Measurements from ENCODE around the gene GALNTL6. TPM values are rescaled to one million over a fixed set of nuclear protein-coding genes. Genes with fewer than 3 reads are reported as not detected.

The GALNTL6 gene
- total RNA-seq, 2 experiments from 2014 or later, result not detected

- H3K4me3 Mint-ChIP-seq, result no peak overlapping the region
- H3K36me3 Mint-ChIP-seq (ENCODE audit: low read depth), result no peaks in the 10 kb centered on the region
- no peak for DNase-seq
- H3K9me3 Mint-ChIP-seq, result peaks cover 1% of the 10 kb centered on the region
- intact Hi-C loops (cut with micrococcal nuclease), result no loop called here
- no peak overlapping the region for H3K27ac Mint-ChIP-seq
- H3K27me3 Mint-ChIP-seq (ENCODE audit: low read depth), result no peaks in the 10 kb centered on the region
- CTCF ChIA-PET, result no interaction called here
- no peaks in the 10 kb centered on the region for H3K4me1 Mint-ChIP-seq (ENCODE audit: low read depth)
Measured at GRCh38 chr4:171978216-171978615, 165.0 kb downstream of the GALNTL6 start.

GRCh38 chr4:171979461-171979860 lies 166.3 kb downstream of the GALNTL6 start:
- H3K9me3 Mint-ChIP-seq, result no peaks in the 10 kb centered on the region
- CTCF ChIA-PET, result no interaction called here
- no peak overlapping the region for H3K4me3 Mint-ChIP-seq
- DNase-seq, result no peak
- H3K27me3 Mint-ChIP-seq (ENCODE audit: low read depth), result no peaks in the 10 kb centered on the region
- intact Hi-C loops (cut with micrococcal nuclease), result no loop called here
- H3K27ac Mint-ChIP-seq, result no peak overlapping the region
- H3K36me3 Mint-ChIP-seq (ENCODE audit: low read depth), result no peaks in the 10 kb centered on the region
- no peaks in the 10 kb centered on the region for H3K4me1 Mint-ChIP-seq (ENCODE audit: low read depth)

- H3K4me3 Mint-ChIP-seq, result no peak overlapping the region
- CTCF ChIA-PET, result interaction anchor here (0.7 kb wide), 1 partner anchor 64 kb away, joined by 6 read pairs; no protein-coding TSS in a partner anchor
- DNase-seq, result no peak
- intact Hi-C loops (cut with micrococcal nuclease), result no loop called here
- no peaks in the 10 kb centered on the region for H3K36me3 Mint-ChIP-seq (ENCODE audit: low read depth)
- no peak overlapping the region for H3K27ac Mint-ChIP-seq
- H3K4me1 Mint-ChIP-seq (ENCODE audit: low read depth), result no peaks in the 10 kb centered on the region
- peaks cover 1% of the 10 kb centered on the region for H3K9me3 Mint-ChIP-seq
- no peaks in the 10 kb centered on the region for H3K27me3 Mint-ChIP-seq (ENCODE audit: low read depth)
Measured at GRCh38 chr4:171981185-171981584, 168.0 kb downstream of the GALNTL6 start.

GRCh38 chr4:171983935-171984805 lies 171.0 kb downstream of the GALNTL6 start:
- Mint-ChIP-seq H3K4me1 (ENCODE audit: low read depth) (no peaks in the 10 kb centered on the region), H3K9me3 (peaks cover 4% of the 10 kb centered on the region), H3K36me3 (ENCODE audit: low read depth) (no peaks in the 10 kb centered on the region), H3K27ac (no peak overlapping the region), H3K27me3 (ENCODE audit: low read depth) (no peaks in the 10 kb centered on the region), H3K4me3 (no peak overlapping the region)
- CTCF ChIA-PET, result no interaction called here
- no peak for DNase-seq
- intact Hi-C loops (cut with micrococcal nuclease), result no loop called here

GRCh38 chr4:171985129-171985528 lies 171.9 kb downstream of the GALNTL6 start:
- Mint-ChIP-seq H3K27me3 (ENCODE audit: low read depth) (no peaks in the 10 kb centered on the region), H3K4me1 (ENCODE audit: low read depth) (no peaks in the 10 kb centered on the region), H3K9me3 (peaks cover 4% of the 10 kb centered on the region), H3K36me3 (ENCODE audit: low read depth) (no peaks in the 10 kb centered on the region), H3K27ac (no peak overlapping the region), H3K4me3 (no peak overlapping the region)
- CTCF ChIA-PET, result no interaction called here
- DNase-seq, result no peak
- intact Hi-C loops (cut with micrococcal nuclease), result no loop called here

GRCh38 chr4:171993247-171993646 lies 180.0 kb downstream of the GALNTL6 start:
- Mint-ChIP-seq H3K4me1 (ENCODE audit: low read depth) (no peaks in the 10 kb centered on the region), H3K4me3 (no peak overlapping the region), H3K27me3 (ENCODE audit: low read depth) (no peaks in the 10 kb centered on the region), H3K27ac (no peak overlapping the region), H3K36me3 (ENCODE audit: low read depth) (no peaks in the 10 kb centered on the region), H3K9me3 (peaks cover 2% of the 10 kb centered on the region)
- intact Hi-C loops (cut with micrococcal nuclease), result no loop called here
- CTCF ChIA-PET, result no interaction called here
- no peak for DNase-seq

- Mint-ChIP-seq H3K27ac (no peak overlapping the region), H3K9me3 (no peaks in the 10 kb centered on the region), H3K36me3 (ENCODE audit: low read depth) (no peaks in the 10 kb centered on the region), H3K4me3 (no peak overlapping the region), H3K27me3 (ENCODE audit: low read depth) (no peaks in the 10 kb centered on the region), H3K4me1 (ENCODE audit: low read depth) (no peaks in the 10 kb centered on the region)
- CTCF ChIA-PET, result no interaction called here
- DNase-seq, result no peak
- intact Hi-C loops (cut with micrococcal nuclease), result no loop called here
Measured at GRCh38 chr4:172007889-172008288, 194.7 kb downstream of the GALNTL6 start.

- Mint-ChIP-seq H3K9me3 (peaks cover 6% of the 10 kb centered on the region), H3K4me1 (ENCODE audit: low read depth) (no peaks in the 10 kb centered on the region), H3K27me3 (ENCODE audit: low read depth) (no peaks in the 10 kb centered on the region), H3K4me3 (no peak overlapping the region), H3K27ac (no peak overlapping the region), H3K36me3 (ENCODE audit: low read depth) (no peaks in the 10 kb centered on the region)
- no peak for DNase-seq
- intact Hi-C loops (cut with micrococcal nuclease), result no loop called here
- CTCF ChIA-PET, result no interaction called here
Measured at GRCh38 chr4:172009446-172010230, 196.4 kb downstream of the GALNTL6 start.

GRCh38 chr4:172011196-172011595 lies 198.0 kb downstream of the GALNTL6 start:
- intact Hi-C loops (cut with micrococcal nuclease), result no loop called here
- no peaks in the 10 kb centered on the region for H3K27me3 Mint-ChIP-seq (ENCODE audit: low read depth)
- peaks cover 6% of the 10 kb centered on the region for H3K9me3 Mint-ChIP-seq
- no peak overlapping the region for H3K27ac Mint-ChIP-seq
- CTCF ChIA-PET, result no interaction called here
- DNase-seq, result no peak
- no peaks in the 10 kb centered on the region for H3K4me1 Mint-ChIP-seq (ENCODE audit: low read depth)
- no peaks in the 10 kb centered on the region for H3K36me3 Mint-ChIP-seq (ENCODE audit: low read depth)
- no peak overlapping the region for H3K4me3 Mint-ChIP-seq

- CTCF ChIA-PET, result interaction anchor here (0.7 kb wide), 1 partner anchor 23 kb away, joined by 3 read pairs; no protein-coding TSS in a partner anchor
- H3K36me3 Mint-ChIP-seq (ENCODE audit: low read depth), result no peaks in the 10 kb centered on the region
- H3K9me3 Mint-ChIP-seq, result peaks cover 6% of the 10 kb centered on the region
- H3K27ac Mint-ChIP-seq, result no peak overlapping the region
- intact Hi-C loops (cut with micrococcal nuclease), result no loop called here
- H3K4me1 Mint-ChIP-seq (ENCODE audit: low read depth), result no peaks in the 10 kb centered on the region
- no peak overlapping the region for H3K4me3 Mint-ChIP-seq
- DNase-seq, result no peak
- no peaks in the 10 kb centered on the region for H3K27me3 Mint-ChIP-seq (ENCODE audit: low read depth)
Measured at GRCh38 chr4:172018358-172018757, 205.2 kb downstream of the GALNTL6 start.

- no peak overlapping the region for H3K4me3 Mint-ChIP-seq
- H3K4me1 Mint-ChIP-seq (ENCODE audit: low read depth), result no peaks in the 10 kb centered on the region
- H3K36me3 Mint-ChIP-seq (ENCODE audit: low read depth), result no peaks in the 10 kb centered on the region
- peaks cover 2% of the 10 kb centered on the region for H3K9me3 Mint-ChIP-seq
- H3K27me3 Mint-ChIP-seq (ENCODE audit: low read depth), result no peaks in the 10 kb centered on the region
- intact Hi-C loops (cut with micrococcal nuclease), result no loop called here
- no peak overlapping the region for H3K27ac Mint-ChIP-seq
- DNase-seq, result no peak
- CTCF ChIA-PET, result no interaction called here
Measured at GRCh38 chr4:172035562-172035961, 222.4 kb downstream of the GALNTL6 start.

GRCh38 chr4:172040766-172041165 lies 227.6 kb downstream of the GALNTL6 start:
- CTCF ChIA-PET, result interaction anchor here (0.7 kb wide), 1 partner anchor 1878 kb away, joined by 3 read pairs; no protein-coding TSS in a partner anchor
- Mint-ChIP-seq H3K4me3 (no peak overlapping the region), H3K27ac (no peak overlapping the region), H3K4me1 (ENCODE audit: low read depth) (no peaks in the 10 kb centered on the region), H3K9me3 (peaks cover 2% of the 10 kb centered on the region), H3K36me3 (ENCODE audit: low read depth) (no peaks in the 10 kb centered on the region), H3K27me3 (ENCODE audit: low read depth) (no peaks in the 10 kb centered on the region)
- intact Hi-C loops (cut with micrococcal nuclease), result no loop called here
- no peak for DNase-seq

GRCh38 chr4:172042714-172043114 lies 229.5 kb downstream of the GALNTL6 start:
- DNase-seq, result no peak
- Mint-ChIP-seq H3K27me3 (ENCODE audit: low read depth) (no peaks in the 10 kb centered on the region), H3K36me3 (ENCODE audit: low read depth) (no peaks in the 10 kb centered on the region), H3K4me3 (no peak overlapping the region), H3K27ac (no peak overlapping the region), H3K4me1 (ENCODE audit: low read depth) (no peaks in the 10 kb centered on the region), H3K9me3 (no peaks in the 10 kb centered on the region)
- CTCF ChIA-PET, result no interaction called here
- intact Hi-C loops (cut with micrococcal nuclease), result no loop called here
